HL-60 (cell line): ENCODE data around the gene DGKE.
A peak's percentile ranks its signal among the peaks of the same experiment; 100 is the strongest.

ENCODE experiments used
- DNase-seq, 2 experiments: peaks; one replicate each; pipeline ENCODE4 v3.0.0-alpha.2; 2010 to 2020; ENCODE audit warnings: low read depth in 1 of 2, low spot score in 1 of 2
- H3K27ac ChIP-seq: fragments of 250-450 bp; sonication (Bioruptor Pico); replicated peaks from 2 replicates; pipeline ENCODE4 v1.5.1; 2020; ENCODE audit warnings: mild to moderate bottlenecking, moderate library complexity
- H3K27me3 ChIP-seq: fragments of 250-450 bp; sonication (Bioruptor Pico); 2 replicates; pipeline ENCODE4 v1.5.1; 2021; ENCODE audit warnings: mild to moderate bottlenecking, moderate library complexity; ENCODE audit not compliant: insufficient read depth, poor library complexity, severe bottlenecking
- H3K4me3 ChIP-seq: replicated peaks from 2 replicates; pipeline ENCODE4 v1.5.1; 2011; ENCODE audit warnings: mild to moderate bottlenecking, control low read depth, low read length; ENCODE audit not compliant: insufficient read depth
- CTCF ChIP-seq: IDR thresholded peaks from one replicate; pipeline ENCODE4 v1.5.1; 2011; ENCODE audit warnings: low read length, control low read depth, inconsistent platforms; ENCODE audit not compliant: insufficient read depth
- GABPA ChIP-seq: IDR thresholded peaks from 2 replicates; pipeline ENCODE4 v1.6.1; 2012; ENCODE audit warnings: low read depth
- POLR2AphosphoS5 ChIP-seq: IDR thresholded peaks from 2 replicates; pipeline ENCODE4 v1.6.1; 2012; ENCODE audit warnings: low read depth
- SPI1 ChIP-seq: IDR thresholded peaks from 2 replicates; pipeline ENCODE4 v1.6.1; 2012; ENCODE audit warnings: low read depth, mild to moderate bottlenecking, borderline replicate concordance
- TF ChIP-seq, protein P1 (sequence below): IDR thresholded peaks from 2 replicates; pipeline ENCODE4 v1.6.1; 2012; ENCODE audit warnings: low read depth; ENCODE audit not compliant: insufficient replicate concordance

The DGKE gene

GRCh38 chr17:56834380-56835263, 671 bp downstream of the DGKE start:
- peak; percentile 61 to 65 for DNase-seq
- Histone ChIP-seq H3K27me3 (no peaks in the 10 kb centered on the region), H3K4me3 (peak overlapping the region; percentile 83), H3K27ac (peak overlapping the region; percentile 48)
- TF ChIP-seq GABPA (0 out of 2 replicates have a peak, but pooled peaks have one; percentile 8), SPI1 (no peak)

DNA sequence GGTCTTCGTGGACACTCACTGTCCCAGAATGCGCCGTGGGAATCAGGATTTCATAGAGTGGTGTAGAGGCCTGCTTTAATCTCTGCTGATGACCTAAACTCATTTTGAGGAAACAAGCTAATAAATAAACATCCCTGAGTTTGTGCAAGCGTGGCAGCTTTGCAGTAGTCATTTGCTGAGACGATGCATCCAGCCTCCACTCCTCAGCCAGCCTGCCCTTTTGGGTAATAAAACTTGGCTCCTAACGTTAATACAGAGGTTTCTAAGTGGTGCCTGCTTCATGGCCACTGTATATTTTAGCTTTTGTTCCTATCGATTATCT, 1.3 kb downstream of the DGKE start:
- peak in 1 of 2 experiments; percentile 30 for DNase-seq
- Histone ChIP-seq H3K4me3 (peak overlapping the region; percentile 83), H3K27ac (peak overlapping the region; percentile 15; the same call in 1 of the 2 replicates), H3K27me3 (no peaks in the 10 kb centered on the region)
- TF ChIP-seq, protein P1, sequence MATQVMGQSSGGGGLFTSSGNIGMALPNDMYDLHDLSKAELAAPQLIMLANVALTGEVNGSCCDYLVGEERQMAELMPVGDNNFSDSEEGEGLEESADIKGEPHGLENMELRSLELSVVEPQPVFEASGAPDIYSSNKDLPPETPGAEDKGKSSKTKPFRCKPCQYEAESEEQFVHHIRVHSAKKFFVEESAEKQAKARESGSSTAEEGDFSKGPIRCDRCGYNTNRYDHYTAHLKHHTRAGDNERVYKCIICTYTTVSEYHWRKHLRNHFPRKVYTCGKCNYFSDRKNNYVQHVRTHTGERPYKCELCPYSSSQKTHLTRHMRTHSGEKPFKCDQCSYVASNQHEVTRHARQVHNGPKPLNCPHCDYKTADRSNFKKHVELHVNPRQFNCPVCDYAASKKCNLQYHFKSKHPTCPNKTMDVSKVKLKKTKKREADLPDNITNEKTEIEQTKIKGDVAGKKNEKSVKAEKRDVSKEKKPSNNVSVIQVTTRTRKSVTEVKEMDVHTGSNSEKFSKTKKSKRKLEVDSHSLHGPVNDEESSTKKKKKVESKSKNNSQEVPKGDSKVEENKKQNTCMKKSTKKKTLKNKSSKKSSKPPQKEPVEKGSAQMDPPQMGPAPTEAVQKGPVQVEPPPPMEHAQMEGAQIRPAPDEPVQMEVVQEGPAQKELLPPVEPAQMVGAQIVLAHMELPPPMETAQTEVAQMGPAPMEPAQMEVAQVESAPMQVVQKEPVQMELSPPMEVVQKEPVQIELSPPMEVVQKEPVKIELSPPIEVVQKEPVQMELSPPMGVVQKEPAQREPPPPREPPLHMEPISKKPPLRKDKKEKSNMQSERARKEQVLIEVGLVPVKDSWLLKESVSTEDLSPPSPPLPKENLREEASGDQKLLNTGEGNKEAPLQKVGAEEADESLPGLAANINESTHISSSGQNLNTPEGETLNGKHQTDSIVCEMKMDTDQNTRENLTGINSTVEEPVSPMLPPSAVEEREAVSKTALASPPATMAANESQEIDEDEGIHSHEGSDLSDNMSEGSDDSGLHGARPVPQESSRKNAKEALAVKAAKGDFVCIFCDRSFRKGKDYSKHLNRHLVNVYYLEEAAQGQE, result no peak
- TF ChIP-seq POLR2AphosphoS5 (no peak), CTCF (no peak), GABPA (no peak), SPI1 (no peak)

GRCh38 chr17:56838687-56839086, 4.7 kb downstream of the DGKE start:
- no peaks in the 10 kb centered on the region for H3K27me3 ChIP-seq
- H3K27ac ChIP-seq, result no peak overlapping the region
- TF ChIP-seq SPI1 (no peak), CTCF (no peak), GABPA (no peak), POLR2AphosphoS5 (no peak)
- TF ChIP-seq, protein P1, result no peak
- DNase-seq, result no peak
- no peak overlapping the region for H3K4me3 ChIP-seq

- Histone ChIP-seq H3K4me3 (no peak overlapping the region), H3K27me3 (no peaks in the 10 kb centered on the region), H3K27ac (no peak overlapping the region)
- no peak for DNase-seq
- TF ChIP-seq POLR2AphosphoS5 (no peak), GABPA (no peak), SPI1 (no peak), CTCF (no peak)
- TF ChIP-seq, protein P1, result no peak
Measured at GRCh38 chr17:56842577-56842976, 8.6 kb downstream of the DGKE start.
